OCI-LY1 (cell line): ENCODE data around the gene CD200.

Experiments
- H2AFZ ChIP-seq: fragments of 200-600 bp; sonication (generic), shearing (Covaris generic); 2 replicates; pipeline ENCODE4 v1.6.0; 2014; ENCODE audit warnings: antibody characterized with exemption, mild to moderate bottlenecking, low read length
- H3F3A ChIP-seq: fragments of 200-600 bp; sonication (generic), shearing (Covaris generic); 2 replicates; pipeline ENCODE4 v1.6.0; 2014; ENCODE audit warnings: mild to moderate bottlenecking, antibody characterized with exemption, low read length, moderate library complexity; ENCODE audit not compliant: insufficient read depth
- H3K27ac ChIP-seq: fragments of 200-600 bp; sonication (generic); 2 replicates; pipeline ENCODE4 v1.5.1; 2014; ENCODE audit warnings: low read length, mixed run types, mild to moderate bottlenecking, low read depth; ENCODE audit not compliant: poor library complexity, severe bottlenecking
- H3K27me3 ChIP-seq: fragments of 200-600 bp; sonication (generic); 2 replicates; pipeline ENCODE4 v1.6.0; 2014; ENCODE audit warnings: antibody characterized with exemption, mild to moderate bottlenecking, low read length, moderate library complexity; ENCODE audit not compliant: insufficient read depth
- H3K36me3 ChIP-seq: fragments of 200-600 bp; sonication (generic); 2 replicates; pipeline ENCODE4 v1.6.1; 2014; ENCODE audit warnings: mild to moderate bottlenecking, antibody characterized with exemption, low read length, moderate library complexity, mixed read lengths; ENCODE audit not compliant: insufficient read depth
- H3K4me1 ChIP-seq: fragments of 200-600 bp; sonication (generic); 2 replicates; pipeline ENCODE4 v1.5.1; 2014; ENCODE audit warnings: mild to moderate bottlenecking, low read length, moderate library complexity; ENCODE audit not compliant: insufficient read depth, severe bottlenecking
- H3K4me2 ChIP-seq: fragments of 200-600 bp; sonication (generic), shearing (Covaris generic); 2 replicates; pipeline ENCODE4 v1.6.1; 2014; ENCODE audit warnings: low read length
- H3K4me3 ChIP-seq: fragments of 200-600 bp; sonication (generic); 2 replicates; pipeline ENCODE4 v1.5.1; 2014; ENCODE audit warnings: low read length, low read depth, mild to moderate bottlenecking, mixed read lengths; ENCODE audit not compliant: poor library complexity, severe bottlenecking
- H3K79me2 ChIP-seq: fragments of 200-600 bp; shearing (Covaris generic); 2 replicates; pipeline ENCODE4 v1.6.1; 2016; ENCODE audit warnings: mixed run types, low read length, mixed read lengths; ENCODE audit not compliant: insufficient read depth
- H3K9ac ChIP-seq: fragments of 200-600 bp; sonication (generic), shearing (Covaris generic); 2 replicates; pipeline ENCODE4 v1.6.1; 2014; ENCODE audit warnings: mild to moderate bottlenecking, low read length, mixed read lengths
- H3K9me2 ChIP-seq: fragments of 200-600 bp; sonication (generic), shearing (Covaris generic); 2 replicates; pipeline ENCODE4 v1.6.1; 2014; ENCODE audit warnings: low read depth, mild to moderate bottlenecking, low read length, mixed read lengths
- H3K9me3 ChIP-seq: fragments of 200-600 bp; shearing (Covaris generic); 2 replicates; pipeline ENCODE4 v1.6.1; 2014; ENCODE audit warnings: low read length, mixed read lengths
- H4K20me1 ChIP-seq: fragments of 200-600 bp; sonication (generic), shearing (Covaris generic); 2 replicates; pipeline ENCODE4 v1.6.0; 2016; ENCODE audit warnings: mild to moderate bottlenecking, low read length; ENCODE audit not compliant: insufficient read depth
- EZH2 ChIP-seq: fragments of 200-600 bp; sonication (generic), shearing (Covaris generic); IDR thresholded peaks from 2 replicates; pipeline ENCODE4 v1.8.0; 2017; ENCODE audit warnings: borderline replicate concordance, mixed run types, mild to moderate bottlenecking, antibody characterized with exemption, low read length, moderate library complexity, mixed read lengths
- TF ChIP-seq, protein P1 (sequence below): fragments of 200-600 bp; sonication (generic), shearing (Covaris generic); IDR thresholded peaks from 2 replicates; pipeline ENCODE4 v1.5.1; 2017; ENCODE audit warnings: mild to moderate bottlenecking, antibody characterized with exemption, low read length, moderate library complexity, mixed read lengths

Gene CD200

DNA sequence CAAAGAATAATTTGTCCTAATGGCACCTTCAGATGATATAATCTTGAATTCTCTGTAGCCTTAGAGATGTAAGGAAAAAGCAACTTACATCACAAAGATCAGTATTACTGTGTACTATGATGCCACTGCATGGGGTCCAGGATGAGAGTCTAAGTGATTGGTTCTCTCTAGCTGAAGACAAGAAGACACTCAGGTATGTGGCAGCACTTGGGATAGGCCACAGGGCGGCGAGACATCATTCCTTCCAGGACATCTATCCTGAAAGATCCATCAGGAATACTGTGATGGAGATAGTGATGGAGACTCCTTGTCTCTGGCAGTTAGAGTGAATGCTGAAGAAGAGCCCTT is 2.5 kb downstream of the CD200 start:
- no peaks in the 10 kb centered on the region for H3K9me2 ChIP-seq
- H3K9me3 ChIP-seq, result no peaks in the 10 kb centered on the region
- H3K4me1 ChIP-seq, result peaks cover 5% of the 10 kb centered on the region
- H2AFZ ChIP-seq, result no peak overlapping the region
- no peaks in the 10 kb centered on the region for H3K27me3 ChIP-seq
- TF ChIP-seq, protein P1, sequence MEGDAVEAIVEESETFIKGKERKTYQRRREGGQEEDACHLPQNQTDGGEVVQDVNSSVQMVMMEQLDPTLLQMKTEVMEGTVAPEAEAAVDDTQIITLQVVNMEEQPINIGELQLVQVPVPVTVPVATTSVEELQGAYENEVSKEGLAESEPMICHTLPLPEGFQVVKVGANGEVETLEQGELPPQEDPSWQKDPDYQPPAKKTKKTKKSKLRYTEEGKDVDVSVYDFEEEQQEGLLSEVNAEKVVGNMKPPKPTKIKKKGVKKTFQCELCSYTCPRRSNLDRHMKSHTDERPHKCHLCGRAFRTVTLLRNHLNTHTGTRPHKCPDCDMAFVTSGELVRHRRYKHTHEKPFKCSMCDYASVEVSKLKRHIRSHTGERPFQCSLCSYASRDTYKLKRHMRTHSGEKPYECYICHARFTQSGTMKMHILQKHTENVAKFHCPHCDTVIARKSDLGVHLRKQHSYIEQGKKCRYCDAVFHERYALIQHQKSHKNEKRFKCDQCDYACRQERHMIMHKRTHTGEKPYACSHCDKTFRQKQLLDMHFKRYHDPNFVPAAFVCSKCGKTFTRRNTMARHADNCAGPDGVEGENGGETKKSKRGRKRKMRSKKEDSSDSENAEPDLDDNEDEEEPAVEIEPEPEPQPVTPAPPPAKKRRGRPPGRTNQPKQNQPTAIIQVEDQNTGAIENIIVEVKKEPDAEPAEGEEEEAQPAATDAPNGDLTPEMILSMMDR, result no peak
- TF ChIP-seq EZH2, result no peak
- H3K4me3 ChIP-seq, result no peak overlapping the region
- H3F3A ChIP-seq, result no peaks in the 10 kb centered on the region
- no peak overlapping the region for H3K27ac ChIP-seq
- no peak overlapping the region for H3K4me2 ChIP-seq
- H3K79me2 ChIP-seq, result no peaks in the 10 kb centered on the region
- H3K9ac ChIP-seq, result no peak overlapping the region
- no peaks in the 10 kb centered on the region for H3K36me3 ChIP-seq
- H4K20me1 ChIP-seq, result no peaks in the 10 kb centered on the region

DNA sequence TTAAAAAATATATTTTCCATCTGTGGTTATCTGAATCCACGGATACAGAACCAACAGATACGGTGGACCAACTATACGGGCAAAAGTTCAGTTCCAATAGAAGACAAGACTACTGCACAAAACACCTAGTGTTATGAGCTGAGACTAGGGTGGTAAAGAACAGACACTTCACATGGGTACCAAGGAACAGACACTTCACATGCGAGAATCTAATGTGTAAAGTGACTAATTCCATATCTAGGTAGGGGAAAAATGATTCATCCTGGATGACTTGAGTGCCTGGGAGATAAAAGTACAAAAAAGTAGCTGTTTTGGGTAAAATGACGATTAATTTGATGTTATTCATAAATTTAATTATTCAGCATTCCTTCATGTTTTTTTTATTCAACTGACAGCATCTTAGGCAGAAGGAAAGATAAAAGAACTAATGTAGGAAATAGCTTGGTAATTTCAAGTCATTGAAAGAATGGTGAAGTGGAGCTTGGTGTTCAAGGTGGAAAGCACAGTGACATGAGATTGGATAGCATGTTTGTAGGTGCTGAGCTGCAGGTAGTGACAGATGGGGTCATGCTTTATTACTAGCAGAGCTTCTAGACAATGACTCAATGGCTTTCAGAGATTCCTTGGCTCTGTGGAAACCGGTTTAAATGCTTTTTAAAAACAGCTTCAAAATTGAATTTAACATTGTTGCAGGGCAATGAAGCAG is 5.2 kb downstream of the CD200 start:
- H3K9me2 ChIP-seq, result no peaks in the 10 kb centered on the region
- no peak overlapping the region for H2AFZ ChIP-seq
- TF ChIP-seq EZH2, result no peak
- TF ChIP-seq, protein P1, result no peak
- no peak overlapping the region for H3K4me3 ChIP-seq
- H4K20me1 ChIP-seq, result no peaks in the 10 kb centered on the region
- H3K36me3 ChIP-seq, result no peaks in the 10 kb centered on the region
- H3F3A ChIP-seq, result no peaks in the 10 kb centered on the region
- H3K4me2 ChIP-seq, result no peak overlapping the region
- no peaks in the 10 kb centered on the region for H3K27me3 ChIP-seq
- H3K79me2 ChIP-seq, result no peaks in the 10 kb centered on the region
- no peaks in the 10 kb centered on the region for H3K4me1 ChIP-seq
- H3K9ac ChIP-seq, result no peak overlapping the region
- H3K9me3 ChIP-seq, result no peaks in the 10 kb centered on the region
- no peak overlapping the region for H3K27ac ChIP-seq

DNA sequence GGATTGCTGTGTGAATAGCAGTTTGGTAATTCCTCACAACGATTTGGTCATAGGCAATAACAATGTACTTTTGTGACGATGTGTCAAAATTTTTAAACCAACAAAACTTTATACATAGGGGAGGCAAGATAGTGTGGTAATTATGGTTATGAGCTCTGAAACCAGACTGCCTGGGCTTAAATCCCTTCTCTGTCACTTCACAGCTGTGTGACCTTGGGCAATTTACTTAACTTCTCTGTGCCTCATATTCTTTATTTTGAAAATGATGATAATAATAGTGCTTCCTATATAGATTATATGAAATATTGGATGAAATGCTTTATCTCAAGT is 5.7 kb downstream of the CD200 start:
- TF ChIP-seq EZH2, result no peak
- TF ChIP-seq, protein P1, result no peak
- H3K4me1 ChIP-seq, result no peaks in the 10 kb centered on the region

More for the DNA sequence above, 5.7 kb downstream of the CD200 start:
- Histone ChIP-seq H3K9me2 (no peaks in the 10 kb centered on the region), H3K27ac (no peak overlapping the region), H3F3A (no peaks in the 10 kb centered on the region), H3K79me2 (no peaks in the 10 kb centered on the region), H3K9me3 (no peaks in the 10 kb centered on the region), H4K20me1 (no peaks in the 10 kb centered on the region), H3K9ac (no peak overlapping the region), H3K27me3 (no peaks in the 10 kb centered on the region), H3K4me2 (no peak overlapping the region), H3K4me3 (no peak overlapping the region), H3K36me3 (no peaks in the 10 kb centered on the region), H2AFZ (no peak overlapping the region)
